ENCODE data around the gene CHPF2. TPM values are rescaled to one million over a fixed set of nuclear protein-coding genes. Genes with fewer than 3 reads are reported as not detected.

The CHPF2 gene
- polyA plus RNA-seq, 1 donor (not counting 4 experiments of a cell fraction or from before 2014, with no cell fraction given) = 16.2 TPM

GRCh38 chr7:151208253-151208862 lies 23.9 kb upstream of the CHPF2 start:
- FAIRE-seq = no peak
- dilution Hi-C loops (cut with MboI; ENCODE audit: extremely low pct_ligation_motif_present, low sequenced_read_pairs) = no loop called here

GRCh38 chr7:151209588-151209987 lies 22.7 kb upstream of the CHPF2 start:
- no peaks in the 10 kb centered on the region for H4K20me1 ChIP-seq (ENCODE audit: control insufficient read depth, extremely low read depth, insufficient read depth, low read length)
- no peak overlapping the region for H3K4me2 ChIP-seq (ENCODE audit: control insufficient read depth, extremely low read depth, insufficient read depth, low read depth, low read length)
- no peaks in the 10 kb centered on the region for H3K4me1 ChIP-seq (ENCODE audit: control insufficient read depth, extremely low read depth, insufficient read depth, low read length)
- no peak overlapping the region for H3K4me3 ChIP-seq (ENCODE audit: control insufficient read depth in 2 of 3, extremely low read depth in 1 of 3, insufficient read depth in 2 of 3, low read depth in 1 of 3, low read length in 3 of 3)
- no peak overlapping the region for H3K27ac ChIP-seq (ENCODE audit: control insufficient read depth, insufficient read depth, low read length)
- H3K36me3 ChIP-seq (ENCODE audit: control insufficient read depth in 2 of 2, extremely low read depth in 1 of 2, insufficient read depth in 2 of 2, low read length in 2 of 2) = peaks cover 9 to 11% of the 10 kb centered on the region in 2 experiments
- dilution Hi-C loops (cut with MboI; ENCODE audit: extremely low pct_ligation_motif_present, low sequenced_read_pairs) = no loop called here
- no peak overlapping the region for H2AFZ ChIP-seq (ENCODE audit: control insufficient read depth, low read length)
- no peaks in the 10 kb centered on the region for H3K9me3 ChIP-seq (ENCODE audit: control insufficient read depth, low read depth, low read length)
- no peak overlapping the region for H3K9ac ChIP-seq (ENCODE audit: control insufficient read depth, extremely low read depth, insufficient read depth, low read length)
- no peaks in the 10 kb centered on the region for H3K9me1 ChIP-seq (ENCODE audit: control insufficient read depth, extremely low read depth, insufficient read depth, low read length)
- no peak for DNase-seq (ENCODE audit: low read depth, low spot score)
- peaks cover 18% of the 10 kb centered on the region for H3K27me3 ChIP-seq (ENCODE audit: control insufficient read depth, extremely low read depth, insufficient read depth, low read length)
- no peaks in the 10 kb centered on the region for H3K79me2 ChIP-seq (ENCODE audit: control insufficient read depth, insufficient read depth, low read length)
- no peak for FAIRE-seq
- TF ChIP-seq CTCF (optimal IDR thresholded peaks at IDR 0.05 in 1 of 3, IDR thresholded peaks at IDR 0.05 in 1 of 3, conservative IDR thresholded peaks at IDR 0.05 in 1 of 3; ENCODE audit: extremely low read depth in 1 of 3, insufficient read depth in 2 of 3, low read length in 3 of 3) (no peak), EZH2 (IDR thresholded peaks at IDR 0.05; ENCODE audit: low read length) (no peak)

More at GRCh38 chr7:151208253-151208862, 23.9 kb upstream of the CHPF2 start:
- H3K27ac ChIP-seq (ENCODE audit: control insufficient read depth, insufficient read depth, low read length) = no peak overlapping the region
- no peak overlapping the region for H3K4me2 ChIP-seq (ENCODE audit: control insufficient read depth, extremely low read depth, insufficient read depth, low read depth, low read length)
- H3K4me1 ChIP-seq (ENCODE audit: control insufficient read depth, extremely low read depth, insufficient read depth, low read length) = no peaks in the 10 kb centered on the region
- peaks cover 30% of the 10 kb centered on the region for H3K27me3 ChIP-seq (ENCODE audit: control insufficient read depth, extremely low read depth, insufficient read depth, low read length)
- no peak for DNase-seq (ENCODE audit: low read depth, low spot score)
- TF ChIP-seq EZH2 (IDR thresholded peaks at IDR 0.05; ENCODE audit: low read length) = no peak
- no peak for TF ChIP-seq CTCF (optimal IDR thresholded peaks at IDR 0.05 in 1 of 3, IDR thresholded peaks at IDR 0.05 in 1 of 3, conservative IDR thresholded peaks at IDR 0.05 in 1 of 3; ENCODE audit: extremely low read depth in 1 of 3, insufficient read depth in 2 of 3, low read length in 3 of 3)
- H3K36me3 ChIP-seq (ENCODE audit: control insufficient read depth in 2 of 2, extremely low read depth in 1 of 2, insufficient read depth in 2 of 2, low read length in 2 of 2) = peaks cover 2 to 3% of the 10 kb centered on the region in 2 experiments
- H2AFZ ChIP-seq (ENCODE audit: control insufficient read depth, low read length) = no peak overlapping the region
- H3K9me3 ChIP-seq (ENCODE audit: control insufficient read depth, low read depth, low read length) = no peaks in the 10 kb centered on the region
- no peaks in the 10 kb centered on the region for H3K79me2 ChIP-seq (ENCODE audit: control insufficient read depth, insufficient read depth, low read length)
- H3K9ac ChIP-seq (ENCODE audit: control insufficient read depth, extremely low read depth, insufficient read depth, low read length) = no peak overlapping the region
- no peak overlapping the region for H3K4me3 ChIP-seq (ENCODE audit: control insufficient read depth in 2 of 3, extremely low read depth in 1 of 3, insufficient read depth in 2 of 3, low read depth in 1 of 3, low read length in 3 of 3)
- H3K9me1 ChIP-seq (ENCODE audit: control insufficient read depth, extremely low read depth, insufficient read depth, low read length) = no peaks in the 10 kb centered on the region
- H4K20me1 ChIP-seq (ENCODE audit: control insufficient read depth, extremely low read depth, insufficient read depth, low read length) = no peaks in the 10 kb centered on the region
